ENCODE data around the gene DGKK. TPM values are rescaled to one million over a fixed set of nuclear protein-coding genes. Genes with fewer than 3 reads are reported as not detected.

The DGKK gene
- polyA plus RNA-seq, 1 experiment = not detected

GRCh38 chrX:50448565-50448964 lies 22.1 kb downstream of the DGKK start:
- DNase-seq (ENCODE audit: low read depth, low spot score) = no peak
- H3K9me3 ChIP-seq (ENCODE audit: control insufficient read depth, insufficient read depth, low read length) = no peaks in the 10 kb centered on the region
- CTCF ChIA-PET = no interaction called here
- H3K27ac ChIP-seq (ENCODE audit: low read depth, low read length) = no peak overlapping the region
- no peak for TF ChIP-seq CTCF (IDR thresholded peaks at IDR 0.05; ENCODE audit: low read depth, low read length)
- H3K27me3 ChIP-seq (ENCODE audit: control insufficient read depth, insufficient read depth, low read length) = no peaks in the 10 kb centered on the region
- POLR2A ChIA-PET = no interaction called here
- no peak overlapping the region for H3K4me3 ChIP-seq (ENCODE audit: low read depth, low read length)

GRCh38 chrX:50447535-50447934 lies 23.1 kb downstream of the DGKK start:
- no peak for TF ChIP-seq CTCF (IDR thresholded peaks at IDR 0.05; ENCODE audit: low read depth, low read length)
- no peak overlapping the region for H3K4me3 ChIP-seq (ENCODE audit: low read depth, low read length)
- H3K9me3 ChIP-seq (ENCODE audit: control insufficient read depth, insufficient read depth, low read length) = no peaks in the 10 kb centered on the region
- DNase-seq (ENCODE audit: low read depth, low spot score) = no peak
- ChIA-PET POLR2A (no interaction called here), CTCF (no interaction called here)
- H3K27ac ChIP-seq (ENCODE audit: low read depth, low read length) = no peak overlapping the region
- no peaks in the 10 kb centered on the region for H3K27me3 ChIP-seq (ENCODE audit: control insufficient read depth, insufficient read depth, low read length)

GRCh38 chrX:50442426-50443116 lies 28.1 kb downstream of the DGKK start:
- ChIA-PET POLR2A (no interaction called here), CTCF (no interaction called here)
- DNase-seq (ENCODE audit: low read depth, low spot score) = no peak
- no peak for TF ChIP-seq CTCF (IDR thresholded peaks at IDR 0.05; ENCODE audit: low read depth, low read length)
- Histone ChIP-seq H3K27me3 (ENCODE audit: control insufficient read depth, insufficient read depth, low read length) (no peaks in the 10 kb centered on the region), H3K4me3 (ENCODE audit: low read depth, low read length) (no peak overlapping the region), H3K9me3 (ENCODE audit: control insufficient read depth, insufficient read depth, low read length) (no peaks in the 10 kb centered on the region), H3K27ac (ENCODE audit: low read depth, low read length) (no peak overlapping the region)

GRCh38 chrX:50436797-50437196 lies 33.8 kb downstream of the DGKK start:
- ChIA-PET CTCF (no interaction called here), POLR2A (no interaction called here)
- no peak for DNase-seq (ENCODE audit: low read depth, low spot score)
- Histone ChIP-seq H3K4me3 (ENCODE audit: low read depth, low read length) (no peak overlapping the region), H3K27me3 (ENCODE audit: control insufficient read depth, insufficient read depth, low read length) (no peaks in the 10 kb centered on the region), H3K27ac (ENCODE audit: low read depth, low read length) (no peak overlapping the region), H3K9me3 (ENCODE audit: control insufficient read depth, insufficient read depth, low read length) (no peaks in the 10 kb centered on the region)
- TF ChIP-seq CTCF (IDR thresholded peaks at IDR 0.05; ENCODE audit: low read depth, low read length) = no peak

GRCh38 chrX:50432829-50433289 lies 37.8 kb downstream of the DGKK start:
- H3K27me3 ChIP-seq (ENCODE audit: control insufficient read depth, insufficient read depth, low read length) = no peaks in the 10 kb centered on the region
- H3K4me3 ChIP-seq (ENCODE audit: low read depth, low read length) = no peak overlapping the region
- TF ChIP-seq CTCF (IDR thresholded peaks at IDR 0.05; ENCODE audit: low read depth, low read length) = no peak
- POLR2A ChIA-PET = no interaction called here
- no peaks in the 10 kb centered on the region for H3K9me3 ChIP-seq (ENCODE audit: control insufficient read depth, insufficient read depth, low read length)
- CTCF ChIA-PET = no interaction called here
- DNase-seq (ENCODE audit: low read depth, low spot score) = no peak
- no peak overlapping the region for H3K27ac ChIP-seq (ENCODE audit: low read depth, low read length)
